ENCODE measurements around the gene HS3ST3A1.
"Not testable (repeated sequence)": the region's sequence is repeated elsewhere in the genome, so short reads cannot be mapped to it uniquely, and the experiment has no call there.

The HS3ST3A1 gene

GRCh38 chr17:13534946-13535345 is 66.8 kb downstream of the HS3ST3A1 start:
- no peak for DNase-seq

GRCh38 chr17:13531721-13532120 is 70.0 kb downstream of the HS3ST3A1 start:
- DNase-seq, result no peak

DNA sequence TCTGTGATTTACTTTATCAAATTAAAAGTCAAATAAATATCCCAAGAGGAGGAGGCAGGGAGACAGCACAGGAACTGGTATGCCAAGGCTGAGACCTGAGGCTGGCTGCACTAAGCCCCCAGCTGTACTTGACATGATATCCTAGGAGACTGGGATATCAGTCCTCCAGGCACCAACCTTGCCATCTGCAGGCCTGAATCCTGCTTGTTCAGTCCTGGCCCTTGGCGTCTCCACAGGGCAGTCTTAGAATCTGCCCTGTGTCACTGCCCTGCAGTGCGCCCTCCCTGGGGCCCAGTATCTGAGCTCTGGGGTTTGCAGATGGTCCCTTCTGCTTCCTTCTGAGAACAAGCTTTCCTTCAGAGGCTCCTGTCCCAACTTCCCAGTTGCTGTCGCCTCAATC is 75.9 kb downstream of the HS3ST3A1 start:
- no peak for DNase-seq

DNA sequence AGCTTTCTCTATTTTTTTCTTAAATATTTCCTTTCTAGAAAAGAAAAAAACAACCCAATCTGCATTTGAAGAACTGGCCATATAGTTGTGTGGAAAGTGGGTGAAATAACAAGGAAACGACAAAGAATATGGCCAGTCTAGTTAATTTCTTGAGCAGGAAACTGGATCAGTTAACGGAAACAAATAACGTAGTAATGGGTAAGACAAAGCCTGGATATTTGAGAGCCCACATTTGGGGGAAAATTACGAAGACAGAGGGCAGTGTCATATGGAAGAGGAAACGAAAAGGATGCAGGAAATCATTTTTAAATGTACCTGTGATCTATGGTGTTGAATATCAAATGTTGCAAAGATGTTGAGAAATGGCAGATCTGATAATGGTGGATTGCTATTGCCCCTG is 78.6 kb downstream of the HS3ST3A1 start:
- no peak for DNase-seq

GRCh38 chr17:13522749-13523148 is 79.0 kb downstream of the HS3ST3A1 start:
- DNase-seq, result no peak

DNA sequence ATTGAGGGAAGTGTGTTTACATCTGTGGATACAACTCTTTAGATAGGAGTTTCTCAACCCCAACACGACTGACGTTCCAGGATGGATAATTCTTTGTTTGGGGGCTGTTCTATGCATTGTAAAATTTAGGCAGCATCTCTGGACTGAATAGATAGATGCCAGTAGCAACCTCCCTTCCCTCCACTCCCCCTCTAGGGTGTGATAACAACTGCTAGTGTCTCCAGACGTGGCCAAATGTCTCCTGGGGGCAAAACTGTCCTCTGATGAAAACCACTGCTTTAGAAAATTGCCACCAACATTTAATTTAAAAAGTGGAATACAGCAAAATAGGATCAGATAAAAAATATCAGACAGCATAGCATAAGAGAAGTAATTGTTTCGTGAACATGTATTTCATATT is 79.9 kb downstream of the HS3ST3A1 start:
- DNase-seq, result no peak

GRCh38 chr17:13520899-13521572 is 80.7 kb downstream of the HS3ST3A1 start:
- DNase-seq, result peak; percentile 7

DNA sequence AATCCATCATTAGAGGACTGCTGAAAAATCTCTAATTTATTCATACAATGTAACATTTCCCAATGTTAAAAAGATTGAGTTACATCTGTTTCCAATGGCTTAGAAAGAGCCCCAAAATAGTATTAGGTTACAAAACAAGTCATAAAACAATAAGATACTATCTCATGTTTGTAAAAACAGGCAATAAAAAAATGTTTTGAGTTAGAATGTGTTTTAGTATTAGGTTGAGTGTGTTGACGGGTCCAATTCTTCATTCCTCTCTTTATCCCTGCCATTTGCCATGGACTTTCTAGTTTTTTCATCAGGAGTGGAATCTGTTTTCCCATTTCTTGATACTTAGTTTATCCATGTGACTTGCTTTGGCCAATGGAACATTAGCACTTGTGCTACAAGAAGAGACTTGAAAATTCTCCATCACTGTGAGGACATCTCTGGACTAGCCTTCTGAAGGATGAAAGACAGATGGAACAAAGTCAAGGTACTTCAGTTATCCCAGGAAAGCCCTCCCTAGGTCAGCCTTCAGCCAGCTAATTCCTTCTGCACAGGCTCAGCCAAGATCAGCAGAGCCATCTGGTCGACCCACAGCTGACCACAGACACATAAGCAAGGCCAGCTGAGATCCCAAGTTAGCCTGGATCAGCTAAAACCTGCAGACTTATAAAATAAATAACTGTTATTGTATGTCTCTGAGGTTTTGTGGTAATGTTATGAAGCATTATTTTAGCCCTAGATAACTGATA is 83.3 kb downstream of the HS3ST3A1 start:
- no peak for DNase-seq

GRCh38 chr17:13513039-13513405 is 88.7 kb downstream of the HS3ST3A1 start:
- no peak for DNase-seq

DNA sequence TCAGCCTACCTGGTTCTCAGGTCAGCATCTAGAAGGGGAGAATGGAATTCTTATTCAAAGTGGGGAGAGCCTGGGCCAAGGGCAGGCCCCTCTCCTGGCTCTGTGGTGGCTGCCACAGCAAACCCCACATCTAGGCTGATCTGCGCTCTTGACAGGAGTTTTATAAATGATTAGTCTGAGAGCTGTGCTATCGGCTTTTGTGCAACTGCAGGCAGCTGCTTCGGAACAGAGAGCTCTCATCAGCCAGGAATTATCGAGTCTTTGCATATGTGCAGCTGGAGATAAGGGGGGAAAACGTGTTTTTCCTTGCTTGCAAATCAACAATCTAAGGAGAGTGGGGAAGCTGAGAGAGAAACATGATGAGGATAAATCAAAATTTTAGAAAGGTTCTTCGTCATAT is 91.7 kb downstream of the HS3ST3A1 start:
- no peak for DNase-seq

DNA sequence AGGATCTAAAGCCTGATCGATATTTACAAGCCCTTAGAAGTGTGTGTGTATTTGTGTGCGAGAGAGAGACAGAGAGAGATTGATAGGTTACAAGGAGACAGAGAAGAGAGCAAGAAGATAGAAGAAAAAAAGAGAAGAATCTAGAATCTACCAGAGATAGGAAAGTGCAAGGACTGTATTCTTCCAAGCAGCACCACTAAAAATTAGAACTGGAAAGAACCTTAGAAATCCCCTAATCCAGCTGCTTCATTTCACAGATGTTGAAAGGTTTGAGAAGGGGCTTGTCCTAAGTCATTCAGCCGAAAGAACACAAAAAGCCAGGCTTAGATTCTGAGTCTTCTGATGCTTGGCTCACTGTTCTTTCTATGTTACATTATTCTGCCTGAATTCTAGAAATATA is 92.2 kb downstream of the HS3ST3A1 start:
- no peak for DNase-seq

- peak; percentile 44 for DNase-seq
Measured at GRCh38 chr17:13508896-13509295, 92.8 kb downstream of the HS3ST3A1 start.

DNA sequence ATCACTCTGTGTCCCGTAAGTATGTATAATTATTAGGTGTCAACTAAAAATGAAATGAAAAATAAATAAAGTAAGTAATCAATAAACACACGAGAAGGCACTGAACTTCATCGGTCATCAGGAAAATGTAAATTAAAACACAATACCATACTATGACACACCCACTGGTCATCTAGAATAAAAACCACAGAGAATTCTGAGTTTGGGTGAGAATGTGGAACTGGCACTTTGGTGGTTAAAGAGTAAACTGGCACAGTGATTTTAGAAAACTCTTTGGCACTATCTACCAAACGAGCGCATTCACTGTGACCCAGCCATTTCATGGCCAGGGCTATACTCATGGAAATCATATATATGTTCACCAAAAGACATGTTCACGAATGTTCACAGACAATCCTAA is 98.2 kb downstream of the HS3ST3A1 start:
- DNase-seq, result no peak

DNA sequence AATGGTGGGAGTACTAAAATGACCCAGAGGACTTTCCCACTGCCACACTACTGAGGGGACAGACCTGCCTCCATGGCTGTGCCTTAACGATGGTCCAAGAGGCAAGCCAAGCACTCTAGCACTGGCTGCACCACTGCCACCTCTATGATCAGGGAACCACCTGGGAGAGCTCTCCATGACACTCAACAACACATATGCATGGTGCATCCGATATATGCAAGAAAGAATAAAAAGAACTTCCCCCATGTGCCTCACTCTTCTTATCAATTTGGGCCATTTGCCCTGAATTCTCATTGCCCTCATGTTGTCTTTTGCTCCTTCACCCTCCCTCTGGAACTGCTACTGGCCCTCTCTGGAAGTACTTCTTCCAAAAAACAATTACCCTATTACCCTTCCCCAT is 99.5 kb downstream of the HS3ST3A1 start:
- DNase-seq, result no peak

DNA sequence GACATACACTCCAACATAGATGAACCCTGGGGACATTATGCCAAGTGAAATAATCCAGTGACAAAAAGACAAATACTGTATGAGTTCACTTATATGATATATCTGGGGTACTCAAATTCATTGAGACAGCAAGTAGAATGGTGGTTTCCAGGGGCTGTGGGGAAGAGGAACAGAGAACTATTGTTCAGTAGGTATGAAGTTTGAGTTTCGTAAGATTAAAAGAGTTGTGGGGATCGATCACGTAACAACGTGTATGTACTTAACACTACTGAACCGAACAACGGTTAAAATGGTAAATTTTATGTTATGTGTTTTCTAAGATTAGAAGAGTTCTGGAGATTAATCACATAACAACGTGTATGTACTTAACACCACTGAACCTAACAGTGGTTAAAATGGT is 100.8 kb downstream of the HS3ST3A1 start:
- DNase-seq, result no peak

- DNase-seq, result no peak
Measured at GRCh38 chr17:13498184-13498583, 103.5 kb downstream of the HS3ST3A1 start.

- not testable (repeated sequence) for DNase-seq
Measured at GRCh38 chr17:13496553-13497056, 105.1 kb downstream of the HS3ST3A1 start.

DNA sequence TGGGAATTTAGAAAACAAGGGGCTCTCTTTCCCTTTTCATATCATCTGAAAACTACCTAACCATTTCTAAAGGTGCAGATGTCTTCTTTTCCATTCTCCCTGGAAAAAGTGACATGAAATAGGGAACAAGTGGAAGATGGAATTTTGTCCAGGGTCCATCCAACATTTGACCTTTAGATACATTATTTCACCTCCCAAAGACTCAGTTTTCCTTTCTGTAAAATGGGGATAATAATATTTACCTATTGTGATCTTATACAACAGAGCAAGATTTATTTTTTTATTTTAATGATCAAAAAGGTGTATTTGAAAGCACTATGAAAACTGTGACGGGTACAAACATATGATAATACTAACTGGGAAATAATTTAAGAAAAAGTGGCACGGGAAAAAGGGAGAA is 106.3 kb downstream of the HS3ST3A1 start:
- no peak for DNase-seq

DNA sequence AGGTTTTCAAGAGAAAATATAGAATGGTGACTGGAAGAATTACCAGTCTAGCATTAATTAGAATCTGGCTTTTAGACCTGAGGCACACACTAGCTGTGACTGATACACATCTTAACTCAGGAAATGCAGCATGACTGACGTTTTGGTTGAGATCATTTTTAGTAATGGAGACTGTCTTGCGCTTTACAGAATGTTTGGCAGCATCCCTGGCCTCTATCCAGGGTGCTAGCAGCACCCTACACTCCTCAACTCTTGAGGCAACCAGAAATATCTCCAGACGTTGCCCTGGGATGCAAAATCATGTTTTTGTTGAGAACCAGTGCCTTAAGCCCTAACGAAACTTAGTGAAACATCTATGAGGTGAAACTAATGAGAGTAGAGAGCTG is 109.0 kb downstream of the HS3ST3A1 start:
- DNase-seq, result no peak

GRCh38 chr17:13491916-13492736 is 109.6 kb downstream of the HS3ST3A1 start:
- DNase-seq, result no peak

GRCh38 chr17:13491491-13491890 is 110.2 kb downstream of the HS3ST3A1 start:
- DNase-seq, result no peak

GRCh38 chr17:13490906-13491482 is 110.7 kb downstream of the HS3ST3A1 start:
- no peak for DNase-seq

DNA sequence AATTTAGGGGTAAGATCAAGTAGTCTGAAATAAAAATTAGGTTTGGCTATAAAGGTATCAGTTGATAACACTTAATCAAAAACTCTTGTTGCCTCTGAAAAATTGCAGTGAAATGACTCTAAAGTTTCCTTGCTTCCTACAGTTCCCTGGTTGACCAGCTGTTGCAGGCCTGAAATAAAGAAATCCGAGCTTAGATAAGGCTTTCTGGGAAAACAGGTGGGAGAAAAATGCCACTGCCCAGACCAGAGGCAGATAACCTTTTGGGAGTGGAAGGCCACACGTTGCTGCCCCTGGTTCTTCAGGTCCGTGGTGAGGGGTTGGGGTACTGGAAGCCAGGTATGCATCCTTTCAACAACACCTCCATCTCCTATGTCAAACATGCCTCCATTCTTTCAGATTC is 111.3 kb downstream of the HS3ST3A1 start:
- no peak for DNase-seq

Measured in NCI-H226 (cell line).